A673 (cell line): ENCODE results near the gene IGFALS. TPM values are rescaled to one million over a fixed set of nuclear protein-coding genes. Genes with fewer than 3 reads are reported as not detected.

Experiments used
- BruUV-seq: library from RNA; stranded (reverse); fragments of 400-500 nt; replicated peaks from 2 replicates; lab custom pipeline; 2021; lab: Mats Ljungman, UMichigan
- CTCF ChIA-PET: fragments of 300-600 bp; sonication (Branson Sonifier 250); formaldehyde crosslinking; loops from one replicate; lab custom pipeline; 2022; ENCODE audit warnings: antibody characterized with exemption; lab: Charles Lee
- POLR2A ChIA-PET: fragments of 300-600 bp; sonication (Branson Sonifier 250); formaldehyde crosslinking; loops from one replicate; lab custom pipeline; 2022; ENCODE audit warnings: antibody characterized with exemption; ENCODE audit not compliant: low non-redundant PET; lab: Charles Lee
- DNase-seq: peaks from one replicate; pipeline ENCODE4 v3.0.0-alpha.2; 2015; ENCODE audit warnings: low spot score
- H3K27ac ChIP-seq: fragments of 200-600 bp; sonication (generic); 2 replicates; pipeline ENCODE4 v1.5.1; 2016; ENCODE audit warnings: mixed run types, low read depth, mild to moderate bottlenecking, mixed read lengths, antibody characterized with exemption, low read length; ENCODE audit not compliant: poor library complexity, severe bottlenecking
- H3K27me3 ChIP-seq: fragments of 200-600 bp; sonication (generic); replicated peaks from 2 replicates; pipeline ENCODE4 v1.6.1; 2017; ENCODE audit warnings: mixed run types, low read depth, mild to moderate bottlenecking, mixed read lengths, antibody characterized with exemption, low read length; ENCODE audit not compliant: insufficient read depth, poor library complexity
- H3K36me3 ChIP-seq: fragments of 200-600 bp; sonication (generic); 2 replicates; pipeline ENCODE4 v1.6.1; 2016; ENCODE audit warnings: mixed run types, mild to moderate bottlenecking, mixed read lengths, antibody characterized with exemption, low read length; ENCODE audit not compliant: insufficient read depth, poor library complexity, severe bottlenecking
- H3K4me1 ChIP-seq: fragments of 200-600 bp; sonication (generic); 2 replicates; pipeline ENCODE4 v1.6.1; 2017; ENCODE audit warnings: mixed run types, mild to moderate bottlenecking, mixed read lengths, antibody characterized with exemption, low read length; ENCODE audit not compliant: insufficient read depth, poor library complexity, severe bottlenecking
- H3K4me3 ChIP-seq: fragments of 200-600 bp; sonication (generic); 2 replicates; pipeline ENCODE4 v1.5.1; 2016; ENCODE audit warnings: low read depth, mixed run types, mild to moderate bottlenecking, mixed read lengths, low read length; ENCODE audit not compliant: poor library complexity, severe bottlenecking
- H3K9me3 ChIP-seq: fragments of 200-600 bp; sonication (generic); 2 replicates; pipeline ENCODE4 v1.6.1; 2016; ENCODE audit warnings: mixed run types, low read depth, mild to moderate bottlenecking, mixed read lengths, antibody characterized with exemption, low read length; ENCODE audit not compliant: poor library complexity, severe bottlenecking
- EZH2 ChIP-seq: fragments of 200-600 bp; sonication (generic); IDR thresholded peaks from 2 replicates; pipeline ENCODE4 v1.6.1; 2017; ENCODE audit warnings: borderline replicate concordance, low read depth, mild to moderate bottlenecking, mixed read lengths, antibody characterized with exemption, low read length; ENCODE audit not compliant: poor library complexity, severe bottlenecking
- intact Hi-C: fragments of 100-400 bp; cut with micrococcal nuclease; formaldehyde crosslinking; loops from one replicate; pipeline ENCODE4 v1.10.0; 2022; ENCODE audit not compliant: unreplicated experiment
- total RNA-seq: library from RNA; stranded (reverse); gene quantifications from 2 replicates; pipeline ENCODE4 v1.2.3, GENCODE V29; 2021
- TF ChIP-seq, protein P1 (sequence below): fragments of 300-800, 200-600 bp; sonication (generic); conservative IDR thresholded peaks from 2 replicates; pipeline ENCODE4 v1.5.1; 2017; ENCODE audit warnings: low read depth, mild to moderate bottlenecking, antibody characterized with exemption, low read length, moderate library complexity, mixed read lengths

The IGFALS gene
- total RNA-seq, 1 experiment from 2014 or later: not detected

DNA sequence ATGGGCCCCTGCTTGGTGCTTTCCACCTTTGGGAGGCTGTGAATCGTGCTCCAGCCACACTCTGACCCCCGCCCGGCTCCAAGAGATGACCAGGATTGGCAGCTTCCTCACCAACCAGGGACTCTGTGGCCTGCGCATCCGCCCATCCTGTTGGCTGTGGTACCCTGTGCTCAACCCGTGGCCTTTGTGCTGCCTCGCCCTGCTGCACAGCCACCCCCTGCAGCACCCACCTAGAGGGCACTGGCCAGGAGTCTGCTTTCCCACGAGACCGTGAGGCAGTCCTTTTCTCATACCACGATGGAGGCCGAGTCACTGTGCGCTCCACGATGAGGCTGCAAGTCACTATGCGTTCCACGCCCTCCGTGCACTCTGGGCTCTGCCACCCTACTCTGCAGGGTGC is 41.6 kb downstream of the IGFALS start:
- Histone ChIP-seq H3K27me3 (no peaks in the 10 kb centered on the region), H3K4me3 (no peak overlapping the region), H3K9me3 (no peaks in the 10 kb centered on the region), H3K4me1 (no peaks in the 10 kb centered on the region), H3K36me3 (peaks cover 17% of the 10 kb centered on the region), H3K27ac (no peak overlapping the region)
- DNase-seq: no peak
- BruUV-seq: no TSS peak
- TF ChIP-seq, protein P1, sequence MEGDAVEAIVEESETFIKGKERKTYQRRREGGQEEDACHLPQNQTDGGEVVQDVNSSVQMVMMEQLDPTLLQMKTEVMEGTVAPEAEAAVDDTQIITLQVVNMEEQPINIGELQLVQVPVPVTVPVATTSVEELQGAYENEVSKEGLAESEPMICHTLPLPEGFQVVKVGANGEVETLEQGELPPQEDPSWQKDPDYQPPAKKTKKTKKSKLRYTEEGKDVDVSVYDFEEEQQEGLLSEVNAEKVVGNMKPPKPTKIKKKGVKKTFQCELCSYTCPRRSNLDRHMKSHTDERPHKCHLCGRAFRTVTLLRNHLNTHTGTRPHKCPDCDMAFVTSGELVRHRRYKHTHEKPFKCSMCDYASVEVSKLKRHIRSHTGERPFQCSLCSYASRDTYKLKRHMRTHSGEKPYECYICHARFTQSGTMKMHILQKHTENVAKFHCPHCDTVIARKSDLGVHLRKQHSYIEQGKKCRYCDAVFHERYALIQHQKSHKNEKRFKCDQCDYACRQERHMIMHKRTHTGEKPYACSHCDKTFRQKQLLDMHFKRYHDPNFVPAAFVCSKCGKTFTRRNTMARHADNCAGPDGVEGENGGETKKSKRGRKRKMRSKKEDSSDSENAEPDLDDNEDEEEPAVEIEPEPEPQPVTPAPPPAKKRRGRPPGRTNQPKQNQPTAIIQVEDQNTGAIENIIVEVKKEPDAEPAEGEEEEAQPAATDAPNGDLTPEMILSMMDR: no peak
- no peak for TF ChIP-seq EZH2
- intact Hi-C loops: no loop called here
- POLR2A ChIA-PET: no interaction called here
- CTCF ChIA-PET: no interaction called here

DNA sequence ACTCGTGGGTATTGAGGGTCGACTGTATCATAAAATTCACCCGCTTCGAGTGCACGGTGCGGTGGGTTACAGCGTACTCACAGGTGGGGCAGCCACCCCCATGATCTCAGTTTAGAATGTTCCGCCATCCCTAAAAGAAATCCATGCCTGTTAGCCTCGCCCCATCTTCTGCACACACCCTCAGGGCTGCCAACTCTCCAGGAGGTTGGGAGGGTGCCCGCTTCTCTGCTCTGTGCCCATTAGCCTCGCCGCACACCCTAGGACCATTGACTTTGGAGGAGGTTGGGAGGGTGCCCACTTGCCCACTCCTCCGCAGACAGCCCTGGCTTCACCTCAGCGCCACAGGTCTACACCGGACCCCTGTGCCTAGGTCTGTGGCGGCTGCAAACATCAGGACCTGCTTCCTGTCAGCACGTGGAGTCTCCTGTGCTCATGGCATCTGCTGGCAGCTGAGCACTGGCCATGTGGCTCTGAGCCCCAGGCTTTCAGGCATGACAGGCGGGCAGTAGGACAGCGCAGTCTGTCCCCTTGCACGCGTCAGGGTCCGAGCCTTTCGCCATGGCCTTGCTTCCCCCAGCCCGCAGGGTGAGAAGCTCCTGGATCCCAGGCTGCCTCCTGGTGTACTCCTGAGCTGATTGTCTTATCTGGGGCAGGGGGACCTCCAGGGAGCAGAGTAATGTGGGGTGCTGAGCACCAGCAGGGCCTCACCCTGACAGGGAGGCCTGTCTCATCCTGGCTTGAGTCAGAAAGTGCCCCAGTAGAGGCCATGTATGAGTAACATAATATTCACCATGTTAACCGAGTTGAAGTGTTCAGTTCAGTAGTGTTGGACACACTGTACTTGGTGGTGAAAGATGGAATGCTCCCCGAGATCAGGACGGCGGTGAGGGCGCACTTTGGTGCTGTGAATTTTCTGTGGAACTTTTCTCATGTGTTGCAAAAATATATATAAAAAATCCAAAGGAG is 44.1 kb downstream of the IGFALS start:
- Histone ChIP-seq H3K36me3 (peaks cover 17% of the 10 kb centered on the region), H3K27ac (no peak overlapping the region), H3K9me3 (no peaks in the 10 kb centered on the region), H3K4me3 (no peak overlapping the region), H3K27me3 (no peaks in the 10 kb centered on the region), H3K4me1 (no peaks in the 10 kb centered on the region)
- DNase-seq: no peak
- BruUV-seq: no TSS peak
- ChIA-PET CTCF (no interaction called here), POLR2A (no interaction called here)
- TF ChIP-seq EZH2: no peak
- TF ChIP-seq, protein P1: no peak
- intact Hi-C loops: no loop called here

DNA sequence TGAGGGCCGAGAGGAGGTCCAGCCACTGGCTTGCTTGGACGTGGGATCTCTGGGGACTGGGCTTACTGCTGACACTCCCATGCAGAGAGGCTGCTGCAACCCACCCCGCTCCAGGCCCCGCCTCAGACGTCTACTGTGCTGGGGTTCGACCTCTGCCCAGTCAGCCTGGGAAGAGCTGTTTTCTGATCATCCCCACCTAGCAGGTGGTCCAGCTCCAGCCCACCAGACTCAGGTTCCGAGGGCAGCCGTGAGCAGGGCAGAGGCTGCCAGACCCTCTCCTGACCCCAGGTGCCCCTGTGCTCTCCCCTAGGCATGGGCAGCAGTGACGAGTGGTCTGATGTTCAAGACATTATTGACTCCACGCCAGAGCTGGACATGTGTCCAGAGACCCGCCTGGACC is 45.6 kb downstream of the IGFALS start:
- peaks cover 19% of the 10 kb centered on the region for H3K36me3 ChIP-seq
- CTCF ChIA-PET: no interaction called here
- H3K4me3 ChIP-seq: no peak overlapping the region
- TF ChIP-seq, protein P1: no peak
- no peak for TF ChIP-seq EZH2
- POLR2A ChIA-PET: no interaction called here
- BruUV-seq: no TSS peak
- no peaks in the 10 kb centered on the region for H3K27me3 ChIP-seq
- DNase-seq: no peak
- H3K9me3 ChIP-seq: no peaks in the 10 kb centered on the region
- intact Hi-C loops: no loop called here
- H3K27ac ChIP-seq: no peak overlapping the region
- H3K4me1 ChIP-seq: no peaks in the 10 kb centered on the region
